HL-60 (cell line): ENCODE measurements around the gene FAM83D.

Experiments used
- POLR2AphosphoS5 ChIP-seq: IDR thresholded peaks from 2 replicates; pipeline ENCODE4 v1.6.1; 2012; ENCODE audit warnings: low read depth
- TF ChIP-seq, protein P1 (sequence below): IDR thresholded peaks from one replicate; pipeline ENCODE4 v1.5.1; 2011; ENCODE audit warnings: low read length, control low read depth, inconsistent platforms; ENCODE audit not compliant: insufficient read depth
- TF ChIP-seq, protein P2 (sequence below): IDR thresholded peaks from 2 replicates; pipeline ENCODE4 v1.6.1; 2012; ENCODE audit warnings: low read depth; ENCODE audit not compliant: insufficient replicate concordance

DNA sequence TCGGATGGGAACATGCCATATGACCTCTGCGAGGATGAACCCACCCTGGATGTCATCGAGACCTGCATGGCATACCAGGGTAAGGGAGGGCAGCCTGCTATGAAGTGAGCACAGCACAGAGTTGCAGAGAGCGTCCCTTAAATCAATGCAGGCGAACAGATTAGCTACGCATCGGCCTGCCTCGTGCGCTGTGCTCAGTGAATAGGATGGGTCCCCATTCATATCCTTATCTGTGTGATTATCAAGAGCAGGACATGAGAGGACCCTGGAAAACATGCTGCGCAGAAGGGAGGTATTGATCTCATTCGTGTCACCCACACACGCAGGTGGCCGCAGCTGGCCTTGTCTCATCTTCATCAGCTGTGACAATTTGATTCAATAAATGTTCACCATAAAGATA is 25.6 kb upstream of the FAM83D start:
- TF ChIP-seq, protein P1, sequence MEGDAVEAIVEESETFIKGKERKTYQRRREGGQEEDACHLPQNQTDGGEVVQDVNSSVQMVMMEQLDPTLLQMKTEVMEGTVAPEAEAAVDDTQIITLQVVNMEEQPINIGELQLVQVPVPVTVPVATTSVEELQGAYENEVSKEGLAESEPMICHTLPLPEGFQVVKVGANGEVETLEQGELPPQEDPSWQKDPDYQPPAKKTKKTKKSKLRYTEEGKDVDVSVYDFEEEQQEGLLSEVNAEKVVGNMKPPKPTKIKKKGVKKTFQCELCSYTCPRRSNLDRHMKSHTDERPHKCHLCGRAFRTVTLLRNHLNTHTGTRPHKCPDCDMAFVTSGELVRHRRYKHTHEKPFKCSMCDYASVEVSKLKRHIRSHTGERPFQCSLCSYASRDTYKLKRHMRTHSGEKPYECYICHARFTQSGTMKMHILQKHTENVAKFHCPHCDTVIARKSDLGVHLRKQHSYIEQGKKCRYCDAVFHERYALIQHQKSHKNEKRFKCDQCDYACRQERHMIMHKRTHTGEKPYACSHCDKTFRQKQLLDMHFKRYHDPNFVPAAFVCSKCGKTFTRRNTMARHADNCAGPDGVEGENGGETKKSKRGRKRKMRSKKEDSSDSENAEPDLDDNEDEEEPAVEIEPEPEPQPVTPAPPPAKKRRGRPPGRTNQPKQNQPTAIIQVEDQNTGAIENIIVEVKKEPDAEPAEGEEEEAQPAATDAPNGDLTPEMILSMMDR, result no peak
- TF ChIP-seq POLR2AphosphoS5, result no peak
- TF ChIP-seq, protein P2, sequence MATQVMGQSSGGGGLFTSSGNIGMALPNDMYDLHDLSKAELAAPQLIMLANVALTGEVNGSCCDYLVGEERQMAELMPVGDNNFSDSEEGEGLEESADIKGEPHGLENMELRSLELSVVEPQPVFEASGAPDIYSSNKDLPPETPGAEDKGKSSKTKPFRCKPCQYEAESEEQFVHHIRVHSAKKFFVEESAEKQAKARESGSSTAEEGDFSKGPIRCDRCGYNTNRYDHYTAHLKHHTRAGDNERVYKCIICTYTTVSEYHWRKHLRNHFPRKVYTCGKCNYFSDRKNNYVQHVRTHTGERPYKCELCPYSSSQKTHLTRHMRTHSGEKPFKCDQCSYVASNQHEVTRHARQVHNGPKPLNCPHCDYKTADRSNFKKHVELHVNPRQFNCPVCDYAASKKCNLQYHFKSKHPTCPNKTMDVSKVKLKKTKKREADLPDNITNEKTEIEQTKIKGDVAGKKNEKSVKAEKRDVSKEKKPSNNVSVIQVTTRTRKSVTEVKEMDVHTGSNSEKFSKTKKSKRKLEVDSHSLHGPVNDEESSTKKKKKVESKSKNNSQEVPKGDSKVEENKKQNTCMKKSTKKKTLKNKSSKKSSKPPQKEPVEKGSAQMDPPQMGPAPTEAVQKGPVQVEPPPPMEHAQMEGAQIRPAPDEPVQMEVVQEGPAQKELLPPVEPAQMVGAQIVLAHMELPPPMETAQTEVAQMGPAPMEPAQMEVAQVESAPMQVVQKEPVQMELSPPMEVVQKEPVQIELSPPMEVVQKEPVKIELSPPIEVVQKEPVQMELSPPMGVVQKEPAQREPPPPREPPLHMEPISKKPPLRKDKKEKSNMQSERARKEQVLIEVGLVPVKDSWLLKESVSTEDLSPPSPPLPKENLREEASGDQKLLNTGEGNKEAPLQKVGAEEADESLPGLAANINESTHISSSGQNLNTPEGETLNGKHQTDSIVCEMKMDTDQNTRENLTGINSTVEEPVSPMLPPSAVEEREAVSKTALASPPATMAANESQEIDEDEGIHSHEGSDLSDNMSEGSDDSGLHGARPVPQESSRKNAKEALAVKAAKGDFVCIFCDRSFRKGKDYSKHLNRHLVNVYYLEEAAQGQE, result no peak
